Body of pancreas (tissue), 4 donors: Measurements from ENCODE around the gene MAP4K3.
"Not testable (repeated sequence)": the region's sequence is repeated elsewhere in the genome, so short reads cannot be mapped to it uniquely, and the experiment has no call there.

Experiments used
- CTCF ChIP-seq, 7 experiments: fragments of 450-650 bp in 4 of 7; fragments of 200-600 bp in 3 of 7; sonication (generic) in 3 of 7; IDR thresholded peaks; one replicate each; pipeline ENCODE4 v1.5.1; 2016 to 2019; ENCODE audit warnings: antibody characterized with exemption in 7 of 7
- POLR2A ChIP-seq, 3 donors: fragments of 450-650 bp; IDR thresholded peaks; one replicate each; pipeline ENCODE4 v1.6.1; 2016; ENCODE audit warnings: antibody characterized with exemption in 3 of 3, mild to moderate bottlenecking in 2 of 3

- not testable (repeated sequence) for TF ChIP-seq POLR2A, CTCF (IDR thresholded peaks at IDR 0.05)
These were observed 53.0 kb downstream of the MAP4K3 start for GRCh38 chr2:39384071-39384470.
